Peyer's patch (tissue), 4 donors: ENCODE results near the gene ABHD12.

Experiments used
- CTCF ChIP-seq, 6 experiments: fragments of 450-650 bp in 4 of 6; fragments of 200-600 bp in 2 of 6; sonication (generic) in 1 of 6; IDR thresholded peaks; one replicate each; pipeline ENCODE4 v1.5.1; 2017 to 2019; ENCODE audit warnings: antibody characterized with exemption in 6 of 6, mild to moderate bottlenecking in 3 of 6, moderate library complexity in 1 of 6
- POLR2A ChIP-seq, 2 donors: fragments of 450-650 bp; IDR thresholded peaks; one replicate each; pipeline ENCODE4 v1.5.1; 2017; ENCODE audit warnings: antibody characterized with exemption in 2 of 2, mild to moderate bottlenecking in 2 of 2, moderate library complexity in 2 of 2

GRCh38 chr20:25378884-25379733 lies 11.5 kb downstream of the ABHD12 start:
- TF ChIP-seq CTCF (IDR thresholded peaks at IDR 0.05) (no peak), POLR2A (IDR thresholded peaks at IDR 0.05) (no peak)
